Measurements from ENCODE around the gene ATOH8. TPM values are rescaled to one million over a fixed set of nuclear protein-coding genes. Genes with fewer than 3 reads are reported as not detected.

ATOH8 gene, protein sequence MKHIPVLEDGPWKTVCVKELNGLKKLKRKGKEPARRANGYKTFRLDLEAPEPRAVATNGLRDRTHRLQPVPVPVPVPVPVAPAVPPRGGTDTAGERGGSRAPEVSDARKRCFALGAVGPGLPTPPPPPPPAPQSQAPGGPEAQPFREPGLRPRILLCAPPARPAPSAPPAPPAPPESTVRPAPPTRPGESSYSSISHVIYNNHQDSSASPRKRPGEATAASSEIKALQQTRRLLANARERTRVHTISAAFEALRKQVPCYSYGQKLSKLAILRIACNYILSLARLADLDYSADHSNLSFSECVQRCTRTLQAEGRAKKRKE
- total RNA-seq = 66.5 and 80.3 TPM in 2 replicates

GRCh38 chr2:85753525-85754312 is at the start of gene ATOH8:
ATOH8 (plus strand) TSS chr2:85753991; CDS start chr2:85754190, 199 bp downstream.

Other genes starting within 250 kb of the ATOH8 start
- 94.7 and 122 TPM in 2 replicates for gene MAT2A, start 214.8 kb upstream of the ATOH8 start, total RNA-seq
- 34.7 and 37.3 TPM in 2 replicates for gene GGCX, start 192.5 kb upstream of the ATOH8 start, total RNA-seq
- gene VAMP8, start 176.4 kb upstream of the ATOH8 start, total RNA-seq = 0.87 and 1.7 TPM in 2 replicates
- gene VAMP5, start 169.6 kb upstream of the ATOH8 start, total RNA-seq = 42.4 and 71.1 TPM in 2 replicates
- 201 and 239 TPM in 2 replicates for gene RNF181, start 158.2 kb upstream of the ATOH8 start, total RNA-seq
- 5.9 and 8.1 TPM in 2 replicates for gene TMEM150A, start 151.3 kb upstream of the ATOH8 start, total RNA-seq
- 14.3 and 19.0 TPM in 2 replicates for gene C2orf68, start 141.9 kb upstream of the ATOH8 start, total RNA-seq
- 34.1 and 44.1 TPM in 2 replicates for gene USP39, start 137.8 kb upstream of the ATOH8 start, total RNA-seq
- not detected in 2 replicates for gene SFTPB, start 85.8 kb upstream of the ATOH8 start, total RNA-seq
- not detected in 2 replicates for gene GNLY, start 59.6 kb upstream of the ATOH8 start, total RNA-seq
- 5.5 and 13.3 TPM in 2 replicates for gene ST3GAL5, start 135.0 kb downstream of the ATOH8 start, total RNA-seq

All from aortic smooth muscle cell (primary cell).